Measurements from ENCODE around the gene CLCN1.

The CLCN1 gene

GRCh38 chr7:143300959-143301935 is 14.7 kb upstream of the CLCN1 start:
- TF ChIP-seq, protein P1, sequence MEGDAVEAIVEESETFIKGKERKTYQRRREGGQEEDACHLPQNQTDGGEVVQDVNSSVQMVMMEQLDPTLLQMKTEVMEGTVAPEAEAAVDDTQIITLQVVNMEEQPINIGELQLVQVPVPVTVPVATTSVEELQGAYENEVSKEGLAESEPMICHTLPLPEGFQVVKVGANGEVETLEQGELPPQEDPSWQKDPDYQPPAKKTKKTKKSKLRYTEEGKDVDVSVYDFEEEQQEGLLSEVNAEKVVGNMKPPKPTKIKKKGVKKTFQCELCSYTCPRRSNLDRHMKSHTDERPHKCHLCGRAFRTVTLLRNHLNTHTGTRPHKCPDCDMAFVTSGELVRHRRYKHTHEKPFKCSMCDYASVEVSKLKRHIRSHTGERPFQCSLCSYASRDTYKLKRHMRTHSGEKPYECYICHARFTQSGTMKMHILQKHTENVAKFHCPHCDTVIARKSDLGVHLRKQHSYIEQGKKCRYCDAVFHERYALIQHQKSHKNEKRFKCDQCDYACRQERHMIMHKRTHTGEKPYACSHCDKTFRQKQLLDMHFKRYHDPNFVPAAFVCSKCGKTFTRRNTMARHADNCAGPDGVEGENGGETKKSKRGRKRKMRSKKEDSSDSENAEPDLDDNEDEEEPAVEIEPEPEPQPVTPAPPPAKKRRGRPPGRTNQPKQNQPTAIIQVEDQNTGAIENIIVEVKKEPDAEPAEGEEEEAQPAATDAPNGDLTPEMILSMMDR (conservative IDR thresholded peaks at IDR 0.05; ENCODE audit: low read depth): no peak
- CTCF ChIA-PET: no interaction called here
- POLR2A ChIA-PET (ENCODE audit: low non-redundant PET): no interaction called here
- no peak overlapping the region for H3K27ac ChIP-seq
- no peak for DNase-seq (ENCODE audit: low spot score)

DNA sequence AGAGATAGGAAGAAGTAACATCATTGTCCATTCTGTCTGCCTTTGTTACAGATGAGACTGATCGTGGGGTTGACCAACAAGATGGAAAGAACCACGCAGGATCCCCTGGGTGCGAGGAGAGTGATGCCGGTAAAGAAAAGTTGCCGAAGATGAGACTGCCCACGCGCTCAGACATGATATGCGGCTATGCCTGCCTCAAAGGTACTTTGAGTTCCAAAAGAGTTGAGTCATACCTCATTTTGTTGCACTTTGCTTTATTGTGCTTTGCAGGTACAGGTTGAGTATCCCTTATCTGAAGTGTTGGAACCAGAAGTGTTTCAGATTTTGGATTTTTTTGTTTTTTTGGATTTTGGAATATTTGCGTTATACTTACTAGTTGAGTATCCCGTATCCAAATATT is 12.2 kb upstream of the CLCN1 start:
- POLR2A ChIA-PET (ENCODE audit: low non-redundant PET): no interaction called here
- no peak for DNase-seq (ENCODE audit: low spot score)
- no peak overlapping the region; the same call in 1 of the 2 replicates for H3K27ac ChIP-seq
- CTCF ChIA-PET: no interaction called here
- TF ChIP-seq, protein P1 (conservative IDR thresholded peaks at IDR 0.05; ENCODE audit: low read depth): no peak

GRCh38 chr7:143304938-143305337 is 11.0 kb upstream of the CLCN1 start:
- H3K27ac ChIP-seq: no peak overlapping the region
- TF ChIP-seq, protein P1 (conservative IDR thresholded peaks at IDR 0.05; ENCODE audit: low read depth): no peak
- DNase-seq (ENCODE audit: low spot score): no peak
- ChIA-PET CTCF (interaction anchor here (0.9 kb wide), 1 partner anchor 64 kb away, joined by 4 read pairs; no protein-coding TSS in a partner anchor), POLR2A (ENCODE audit: low non-redundant PET) (no interaction called here)

- no peak for DNase-seq (ENCODE audit: low spot score)
- H3K27ac ChIP-seq: no peak overlapping the region
- POLR2A ChIA-PET (ENCODE audit: low non-redundant PET): no interaction called here
- TF ChIP-seq, protein P1 (conservative IDR thresholded peaks at IDR 0.05; ENCODE audit: low read depth): peak; percentile 80
- CTCF ChIA-PET: interaction anchor here (0.6 to 0.9 kb wide), 2 partner anchors 13 to 65 kb away, joined by 3 to 4 read pairs; no protein-coding TSS in a partner anchor
These were observed 10.4 kb upstream of the CLCN1 start for GRCh38 chr7:143305423-143306070.

DNA sequence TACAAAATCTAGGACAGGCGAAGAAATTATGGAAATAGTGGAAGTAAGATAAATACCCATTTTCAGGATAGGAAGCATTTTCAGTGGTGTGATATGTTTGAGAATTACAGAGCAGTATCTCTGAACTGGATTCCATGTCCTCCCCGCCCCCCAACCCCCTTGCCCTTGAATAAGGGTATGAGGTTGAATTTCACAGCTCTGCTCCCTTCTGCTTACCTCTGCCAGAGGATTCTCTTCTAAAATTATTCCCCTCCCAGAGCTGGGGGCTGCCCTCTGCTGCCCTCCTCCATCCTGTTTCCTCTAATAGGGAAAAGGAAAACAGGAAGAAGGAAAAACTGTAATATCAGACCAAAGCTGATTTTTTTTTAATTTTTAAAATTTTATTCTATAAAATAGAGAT is 7.3 kb upstream of the CLCN1 start:
- DNase-seq (ENCODE audit: low spot score): no peak
- TF ChIP-seq, protein P1 (conservative IDR thresholded peaks at IDR 0.05; ENCODE audit: low read depth): no peak
- POLR2A ChIA-PET (ENCODE audit: low non-redundant PET): no interaction called here
- CTCF ChIA-PET: interaction anchor here (0.6 kb wide), 1 partner anchor 10 kb away, joined by 3 read pairs; no protein-coding TSS in a partner anchor
- no peak overlapping the region for H3K27ac ChIP-seq

DNA sequence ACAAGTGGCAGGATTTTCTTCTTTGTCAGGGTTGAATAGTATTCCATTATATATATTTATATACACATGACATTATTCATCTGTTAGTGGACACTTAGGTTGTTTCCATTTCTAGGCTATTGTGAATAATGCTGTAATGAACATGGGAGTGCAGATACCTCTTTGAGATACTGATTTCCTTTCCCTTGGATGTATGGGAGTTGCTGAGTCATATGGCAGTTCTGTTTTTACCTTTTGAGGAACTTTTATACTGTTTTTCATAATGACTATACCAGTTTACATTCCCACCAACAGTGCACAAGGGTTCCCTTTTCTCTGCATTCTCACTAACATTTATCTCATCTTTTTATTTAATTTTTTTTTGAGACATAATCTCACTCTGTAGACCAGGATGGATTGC is 1.8 kb upstream of the CLCN1 start:
- CTCF ChIA-PET: no interaction called here
- POLR2A ChIA-PET (ENCODE audit: low non-redundant PET): no interaction called here
- no peak overlapping the region for H3K27ac ChIP-seq
- TF ChIP-seq, protein P1 (conservative IDR thresholded peaks at IDR 0.05; ENCODE audit: low read depth): no peak
- no peak for DNase-seq (ENCODE audit: low spot score)

Data from RWPE1 (cell line).